ENCODE measurements around the gene ADAM30. TPM values are rescaled to one million over a fixed set of nuclear protein-coding genes. Genes with fewer than 3 reads are reported as not detected.

ADAM30 gene
- total RNA-seq, 1 donor from 2014 or later = not detected

Other genes starting within 250 kb of the ADAM30 start
- gene ZNF697, start 248.2 kb downstream of the ADAM30 start, total RNA-seq = 11.0 TPM
- gene PHGDH, start 184.6 kb downstream of the ADAM30 start, total RNA-seq = 30.1 TPM
- gene HMGCS2, start 127.6 kb downstream of the ADAM30 start, total RNA-seq = 0.71 TPM
- 0.26 TPM for gene REG4, start 85.1 kb downstream of the ADAM30 start, total RNA-seq
- gene NOTCH2, start 173.1 kb upstream of the ADAM30 start, total RNA-seq = 142 TPM

Measured in mesenteric fat pad (tissue), 1 donor.